Measurements from ENCODE around the gene ORC6.

ORC6 gene

GRCh38 chr16:46727184-46727583, 37.7 kb downstream of the ORC6 start:
- TF ChIP-seq CTCF (IDR thresholded peaks at IDR 0.05; ENCODE audit: borderline replicate concordance, extremely low read depth, low read length, poor library complexity, severe bottlenecking) (no peak), EZH2 (IDR thresholded peaks at IDR 0.05; ENCODE audit: borderline replicate concordance, low read depth, low read length, severe bottlenecking) (no peak)
- Histone ChIP-seq H3K36me3 (ENCODE audit: insufficient read depth, low read length) (no peaks in the 10 kb centered on the region), H3K27ac (ENCODE audit: low read length) (no peak overlapping the region), H3K4me2 (ENCODE audit: insufficient read depth, low read length) (no peak overlapping the region), H2AFZ (ENCODE audit: low read depth, low read length) (no peak overlapping the region), H3K4me3 (ENCODE audit: low read depth in 1 of 2, low read length in 2 of 2) (no peak overlapping the region), H3K27me3 (ENCODE audit: insufficient read depth, low read length, poor library complexity) (no peaks in the 10 kb centered on the region), H3K9ac (ENCODE audit: low read depth, low read length) (no peak overlapping the region), H3K9me3 (ENCODE audit: insufficient read depth, low read length, severe bottlenecking) (peaks cover 3% of the 10 kb centered on the region), H3K4me1 (ENCODE audit: insufficient read depth, low read length) (no peaks in the 10 kb centered on the region), H4K20me1 (ENCODE audit: insufficient read depth, low read length) (no peaks in the 10 kb centered on the region), H3K79me2 (ENCODE audit: insufficient read depth, low read length) (no peaks in the 10 kb centered on the region)
- no peak for ATAC-seq (ENCODE audit: insufficient read depth, low read depth)
- no peak for DNase-seq

- H3K36me3 ChIP-seq (ENCODE audit: insufficient read depth, low read length) = no peaks in the 10 kb centered on the region
- no peaks in the 10 kb centered on the region for H4K20me1 ChIP-seq (ENCODE audit: insufficient read depth, low read length)
- H3K4me1 ChIP-seq (ENCODE audit: insufficient read depth, low read length) = no peaks in the 10 kb centered on the region
- no peaks in the 10 kb centered on the region for H3K79me2 ChIP-seq (ENCODE audit: insufficient read depth, low read length)
- H3K9me3 ChIP-seq (ENCODE audit: insufficient read depth, low read length, severe bottlenecking) = peaks cover 3% of the 10 kb centered on the region
- ATAC-seq (ENCODE audit: insufficient read depth, low read depth) (no peak), DNase-seq (no peak)
- no peak overlapping the region for H3K4me3 ChIP-seq (ENCODE audit: low read depth in 1 of 2, low read length in 2 of 2)
- no peak overlapping the region for H3K27ac ChIP-seq (ENCODE audit: low read length)
- no peak overlapping the region for H2AFZ ChIP-seq (ENCODE audit: low read depth, low read length)
- H3K4me2 ChIP-seq (ENCODE audit: insufficient read depth, low read length) = no peak overlapping the region
- TF ChIP-seq CTCF (IDR thresholded peaks at IDR 0.05; ENCODE audit: borderline replicate concordance, extremely low read depth, low read length, poor library complexity, severe bottlenecking) (no peak), EZH2 (IDR thresholded peaks at IDR 0.05; ENCODE audit: borderline replicate concordance, low read depth, low read length, severe bottlenecking) (no peak)
- no peak overlapping the region for H3K9ac ChIP-seq (ENCODE audit: low read depth, low read length)
- no peaks in the 10 kb centered on the region for H3K27me3 ChIP-seq (ENCODE audit: insufficient read depth, low read length, poor library complexity)
Observed at GRCh38 chr16:46727630-46728029, 38.2 kb downstream of the ORC6 start.

GRCh38 chr16:46728806-46729205, 39.3 kb downstream of the ORC6 start:
- Histone ChIP-seq H3K9me3 (ENCODE audit: insufficient read depth, low read length, severe bottlenecking) (peaks cover 3% of the 10 kb centered on the region), H3K4me2 (ENCODE audit: insufficient read depth, low read length) (no peak overlapping the region), H3K9ac (ENCODE audit: low read depth, low read length) (no peak overlapping the region), H3K27ac (ENCODE audit: low read length) (no peak overlapping the region), H4K20me1 (ENCODE audit: insufficient read depth, low read length) (no peaks in the 10 kb centered on the region), H3K79me2 (ENCODE audit: insufficient read depth, low read length) (no peaks in the 10 kb centered on the region), H3K4me1 (ENCODE audit: insufficient read depth, low read length) (no peaks in the 10 kb centered on the region), H3K36me3 (ENCODE audit: insufficient read depth, low read length) (no peaks in the 10 kb centered on the region), H2AFZ (ENCODE audit: low read depth, low read length) (no peak overlapping the region), H3K4me3 (ENCODE audit: low read depth in 1 of 2, low read length in 2 of 2) (no peak overlapping the region), H3K27me3 (ENCODE audit: insufficient read depth, low read length, poor library complexity) (no peaks in the 10 kb centered on the region)
- DNase-seq (no peak), ATAC-seq (ENCODE audit: insufficient read depth, low read depth) (no peak)
- TF ChIP-seq EZH2 (IDR thresholded peaks at IDR 0.05; ENCODE audit: borderline replicate concordance, low read depth, low read length, severe bottlenecking) (no peak), CTCF (IDR thresholded peaks at IDR 0.05; ENCODE audit: borderline replicate concordance, extremely low read depth, low read length, poor library complexity, severe bottlenecking) (no peak)
